GM23248 (cell line): ENCODE data around the gene GALNT10. TPM values are rescaled to one million over a fixed set of nuclear protein-coding genes. Genes with fewer than 3 reads are reported as not detected.

Experiments used
- DNase-seq: peaks from one replicate; pipeline ENCODE4 v3.0.0-alpha.2; 2015
- H2AFZ ChIP-seq: fragments of 200-600 bp; sonication (generic); 2 replicates; pipeline ENCODE4 v1.6.1; 2016; ENCODE audit warnings: antibody characterized with exemption
- H3F3A ChIP-seq: fragments of 200-600 bp; sonication (generic); 2 replicates; pipeline ENCODE4 v1.6.1; 2016; ENCODE audit warnings: mild to moderate bottlenecking, antibody characterized with exemption, mixed run types; ENCODE audit not compliant: insufficient read depth
- H3K27ac ChIP-seq: fragments of 200-600 bp; sonication (generic); 2 replicates; pipeline ENCODE4 v1.5.1; 2016; ENCODE audit warnings: mild to moderate bottlenecking
- H3K27me3 ChIP-seq: fragments of 200-600 bp; sonication (generic); replicated peaks from 2 replicates; pipeline ENCODE4 v1.6.1; 2016; ENCODE audit warnings: mild to moderate bottlenecking; ENCODE audit not compliant: insufficient read depth
- H3K36me3 ChIP-seq: fragments of 200-600 bp; sonication (generic); 2 replicates; pipeline ENCODE4 v1.6.1; 2016; ENCODE audit warnings: low read depth, mild to moderate bottlenecking
- H3K4me1 ChIP-seq: fragments of 200-600 bp; sonication (generic); 2 replicates; pipeline ENCODE4 v1.6.1; 2016; ENCODE audit warnings: mild to moderate bottlenecking; ENCODE audit not compliant: insufficient read depth
- H3K4me2 ChIP-seq: fragments of 200-600 bp; sonication (generic); one replicate; pipeline ENCODE4 v1.6.1; 2016; ENCODE audit warnings: mild to moderate bottlenecking; ENCODE audit not compliant: unreplicated experiment
- H3K4me3 ChIP-seq: fragments of 200-600 bp; sonication (generic); 2 replicates; pipeline ENCODE4 v1.5.1; 2016; ENCODE audit warnings: mild to moderate bottlenecking
- H3K79me2 ChIP-seq: fragments of 200-600 bp; sonication (generic); 2 replicates; pipeline ENCODE4 v1.6.1; 2016; ENCODE audit warnings: mild to moderate bottlenecking; ENCODE audit not compliant: insufficient read depth
- H3K9ac ChIP-seq: fragments of 200-600 bp; sonication (generic); 2 replicates; pipeline ENCODE4 v1.6.1; 2016; ENCODE audit warnings: mild to moderate bottlenecking
- H3K9me2 ChIP-seq: fragments of 200-600 bp; sonication (generic); 2 replicates; pipeline ENCODE4 v1.6.1; 2016; ENCODE audit warnings: mixed run types, mild to moderate bottlenecking, moderate library complexity; ENCODE audit not compliant: insufficient read depth
- H3K9me3 ChIP-seq: fragments of 200-600 bp; sonication (generic); one replicate; pipeline ENCODE4 v1.6.1; 2017; ENCODE audit warnings: low read depth
- H4K20me1 ChIP-seq: fragments of 200-600 bp; sonication (generic); 2 replicates; pipeline ENCODE4 v1.6.0; 2016; ENCODE audit not compliant: insufficient read depth
- EZH2 ChIP-seq: fragments of 200-600 bp; sonication (generic); IDR thresholded peaks from 2 replicates; pipeline ENCODE4 v1.6.1; 2018; ENCODE audit warnings: antibody characterized with exemption, mild to moderate bottlenecking; ENCODE audit not compliant: insufficient read depth, poor library complexity, severe bottlenecking
- EZH2phosphoT487 ChIP-seq: fragments of 200-600 bp; sonication (generic); IDR thresholded peaks from 2 replicates; pipeline ENCODE4 v1.6.1; 2018; ENCODE audit warnings: antibody characterized with exemption, moderate library complexity, mild to moderate bottlenecking, low read depth; ENCODE audit not compliant: insufficient read depth
- WGBS, 2 experiments: methylation state at CpG; one replicate each; pipeline ENCODE4 v1.1.6; 2015 to 2017; ENCODE audit warnings: low lambda C conversion rate in 2 of 2, low coverage in 1 of 2; ENCODE audit errors: missing lambda C conversion rate in 2 of 2; 5-methylcytosine and 5-hydroxymethylcytosine counted together
- in situ Hi-C: fragments of 300-500 bp; cut with MboI; formaldehyde crosslinking; loops from 2 replicates; pipeline ENCODE4 v1.15.0; 2020
- polyA plus RNA-seq: library from polyadenylated mRNA; unstranded; fragments of >200 nt; fragmentation: Nextera tagmentation; extraction: Ambion mirVana; gene quantifications from 2 replicates; pipeline ENCODE4 v1.2.1, GENCODE V29; 2016
- total RNA-seq: library from RNA; depleted of rRNA; stranded (reverse); fragments of >200 nt; shearing (Covaris generic); gene quantifications from 2 replicates; pipeline ENCODE4 v1.2.3, GENCODE V29; 2014

GALNT10 gene
- total and polyA plus RNA-seq, 2 experiments from 2014 or later: 23.3 to 67.9 TPM

GRCh38 chr5:154351141-154351540 lies 160.6 kb downstream of the GALNT10 start:
- no peak overlapping the region for H3K27ac ChIP-seq
- DNase-seq: no peak
- TF ChIP-seq EZH2: no peak
- no peak for TF ChIP-seq EZH2phosphoT487
- no peak overlapping the region for H3K4me3 ChIP-seq
- no peak overlapping the region for H3K9ac ChIP-seq
- H3K4me1 ChIP-seq: peaks cover 12% of the 10 kb centered on the region
- H4K20me1 ChIP-seq: no peaks in the 10 kb centered on the region
- H2AFZ ChIP-seq: no peak overlapping the region
- H3K27me3 ChIP-seq: no peaks in the 10 kb centered on the region
- no peak overlapping the region for H3K4me2 ChIP-seq
- peaks cover 1% of the 10 kb centered on the region for H3F3A ChIP-seq
- H3K9me3 ChIP-seq: no peaks in the 10 kb centered on the region
- H3K79me2 ChIP-seq: peaks cover 23% of the 10 kb centered on the region; the same call in 1 of the 2 replicates
- no peaks in the 10 kb centered on the region for H3K9me2 ChIP-seq
- in situ Hi-C loops: no loop called here
- H3K36me3 ChIP-seq: no peaks in the 10 kb centered on the region

DNA sequence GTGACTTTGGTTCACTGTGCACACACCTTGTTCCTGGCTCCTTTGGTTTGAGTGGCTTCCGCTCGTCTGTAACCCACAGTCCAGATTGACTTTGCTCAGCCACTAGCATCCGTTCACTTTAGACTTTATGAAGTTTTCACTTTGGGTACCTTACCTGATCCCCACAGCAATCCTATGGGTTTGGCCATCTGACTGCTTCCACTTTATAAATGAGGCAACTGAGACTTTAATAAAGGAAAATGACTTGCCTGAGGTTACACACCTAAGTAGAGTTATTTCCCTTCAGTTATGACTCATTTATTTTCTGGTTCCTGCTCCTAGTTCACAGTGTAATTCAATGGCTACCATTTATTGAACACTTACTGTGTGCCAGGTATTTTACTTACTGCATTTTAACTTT lies 161.0 kb downstream of the GALNT10 start:
- no peak overlapping the region for H3K9ac ChIP-seq
- H3K9me2 ChIP-seq: no peaks in the 10 kb centered on the region
- no peaks in the 10 kb centered on the region for H3K27me3 ChIP-seq
- 84 to 90% methylated on average over 3 of the region's 3 CpGs for WGBS, 2 experiments
- no peaks in the 10 kb centered on the region for H3K9me3 ChIP-seq
- no peak overlapping the region for H2AFZ ChIP-seq
- H3K4me3 ChIP-seq: no peak overlapping the region
- H4K20me1 ChIP-seq: no peaks in the 10 kb centered on the region
- in situ Hi-C loops: no loop called here
- TF ChIP-seq EZH2phosphoT487 (no peak), EZH2 (no peak)
- H3K4me1 ChIP-seq: peaks cover 16% of the 10 kb centered on the region
- peaks cover 23% of the 10 kb centered on the region; the same call in 1 of the 2 replicates for H3K79me2 ChIP-seq
- peaks cover 5% of the 10 kb centered on the region for H3F3A ChIP-seq
- H3K36me3 ChIP-seq: no peaks in the 10 kb centered on the region
- no peak overlapping the region for H3K27ac ChIP-seq
- no peak for DNase-seq
- no peak overlapping the region for H3K4me2 ChIP-seq

GRCh38 chr5:154352960-154353548 lies 162.5 kb downstream of the GALNT10 start:
- H3K79me2 ChIP-seq: peaks cover 23% of the 10 kb centered on the region; the same call in 1 of the 2 replicates
- no peak overlapping the region for H3K27ac ChIP-seq
- no peak overlapping the region for H3K4me3 ChIP-seq
- H3K4me1 ChIP-seq: peaks cover 24% of the 10 kb centered on the region
- WGBS, 2 experiments: 90 to 95% methylated on average over 11 of the region's 11 CpGs
- DNase-seq: no peak
- no peak for TF ChIP-seq EZH2
- TF ChIP-seq EZH2phosphoT487: no peak
- no peaks in the 10 kb centered on the region for H4K20me1 ChIP-seq
- no peak overlapping the region for H2AFZ ChIP-seq
- H3K9ac ChIP-seq: no peak overlapping the region
- no peaks in the 10 kb centered on the region for H3K36me3 ChIP-seq
- H3K9me2 ChIP-seq: no peaks in the 10 kb centered on the region
- no peak overlapping the region for H3K4me2 ChIP-seq
- in situ Hi-C loops: no loop called here
- H3K9me3 ChIP-seq: no peaks in the 10 kb centered on the region
- H3K27me3 ChIP-seq: no peaks in the 10 kb centered on the region
- H3F3A ChIP-seq: peaks cover 8% of the 10 kb centered on the region; the same call in 1 of the 2 replicates

GRCh38 chr5:154355129-154355611 lies 164.6 kb downstream of the GALNT10 start:
- H4K20me1 ChIP-seq: no peaks in the 10 kb centered on the region
- no peak overlapping the region for H3K9ac ChIP-seq
- H3K9me3 ChIP-seq: no peaks in the 10 kb centered on the region
- no peaks in the 10 kb centered on the region for H3K9me2 ChIP-seq
- H3K4me1 ChIP-seq: peaks cover 24% of the 10 kb centered on the region
- in situ Hi-C loops: no loop called here
- no peaks in the 10 kb centered on the region for H3K27me3 ChIP-seq
- TF ChIP-seq EZH2phosphoT487 (no peak), EZH2 (no peak)
- H2AFZ ChIP-seq: no peak overlapping the region
- H3K36me3 ChIP-seq: no peaks in the 10 kb centered on the region
- H3K4me2 ChIP-seq: no peak overlapping the region
- WGBS, 2 experiments: 59 to 72% methylated on average over 5 of the region's 5 CpGs
- H3F3A ChIP-seq: peaks cover 8% of the 10 kb centered on the region; the same call in 1 of the 2 replicates
- DNase-seq: no peak
- no peak overlapping the region for H3K27ac ChIP-seq
- peaks cover 28% of the 10 kb centered on the region; the same call in 1 of the 2 replicates for H3K79me2 ChIP-seq
- H3K4me3 ChIP-seq: no peak overlapping the region
